ENCODE measurements around the gene GPC6.

GPC6 gene

GRCh38 chr13:94248454-94249228, 1022.0 kb downstream of the GPC6 start:
- no peaks in the 10 kb centered on the region for H3K4me1 ChIP-seq (ENCODE audit: control insufficient read depth in 2 of 2, insufficient read depth in 2 of 2, low read length in 2 of 2)
- no peaks in the 10 kb centered on the region for H3K9me3 ChIP-seq (ENCODE audit: control insufficient read depth in 2 of 2, low read length in 2 of 2)
- no peaks in the 10 kb centered on the region for H3K27me3 ChIP-seq (ENCODE audit: control insufficient read depth in 2 of 2, insufficient read depth in 2 of 2, low read length in 2 of 2)
- H3K9ac ChIP-seq (ENCODE audit: low read depth in 1 of 2, low read length in 2 of 2) = no peak overlapping the region
- no peaks in the 10 kb centered on the region for H3K36me3 ChIP-seq (ENCODE audit: control insufficient read depth in 2 of 2, insufficient read depth in 2 of 2, low read length in 2 of 2)
- no peak overlapping the region for H3K27ac ChIP-seq (ENCODE audit: low read depth in 2 of 2, low read length in 2 of 2)
- no peak overlapping the region for H3K4me3 ChIP-seq (ENCODE audit: low read length in 2 of 2)

- Histone ChIP-seq H3K9ac (ENCODE audit: low read depth in 1 of 2, low read length in 2 of 2) (no peak overlapping the region), H3K36me3 (ENCODE audit: control insufficient read depth in 2 of 2, insufficient read depth in 2 of 2, low read length in 2 of 2) (no peaks in the 10 kb centered on the region), H3K27ac (ENCODE audit: low read depth in 2 of 2, low read length in 2 of 2) (no peak overlapping the region), H3K27me3 (ENCODE audit: control insufficient read depth in 2 of 2, insufficient read depth in 2 of 2, low read length in 2 of 2) (no peaks in the 10 kb centered on the region), H3K4me3 (ENCODE audit: low read length in 2 of 2) (no peak overlapping the region), H3K9me3 (ENCODE audit: control insufficient read depth in 2 of 2, low read length in 2 of 2) (no peaks in the 10 kb centered on the region), H3K4me1 (ENCODE audit: control insufficient read depth in 2 of 2, insufficient read depth in 2 of 2, low read length in 2 of 2) (no peaks in the 10 kb centered on the region)
Observed at GRCh38 chr13:94249512-94249911, 1022.9 kb downstream of the GPC6 start.

GRCh38 chr13:94251831-94252608, 1025.4 kb downstream of the GPC6 start:
- Histone ChIP-seq H3K9me3 (ENCODE audit: control insufficient read depth in 2 of 2, low read length in 2 of 2) (no peaks in the 10 kb centered on the region), H3K27me3 (ENCODE audit: control insufficient read depth in 2 of 2, insufficient read depth in 2 of 2, low read length in 2 of 2) (no peaks in the 10 kb centered on the region), H3K36me3 (ENCODE audit: control insufficient read depth in 2 of 2, insufficient read depth in 2 of 2, low read length in 2 of 2) (no peaks in the 10 kb centered on the region), H3K27ac (ENCODE audit: low read depth in 2 of 2, low read length in 2 of 2) (no peak overlapping the region), H3K4me3 (ENCODE audit: low read length in 2 of 2) (no peak overlapping the region), H3K9ac (ENCODE audit: low read depth in 1 of 2, low read length in 2 of 2) (no peak overlapping the region), H3K4me1 (ENCODE audit: control insufficient read depth in 2 of 2, insufficient read depth in 2 of 2, low read length in 2 of 2) (no peaks in the 10 kb centered on the region)

GRCh38 chr13:94254737-94255136, 1028.1 kb downstream of the GPC6 start:
- no peaks in the 10 kb centered on the region for H3K9me3 ChIP-seq (ENCODE audit: control insufficient read depth in 2 of 2, low read length in 2 of 2)
- no peaks in the 10 kb centered on the region for H3K36me3 ChIP-seq (ENCODE audit: control insufficient read depth in 2 of 2, insufficient read depth in 2 of 2, low read length in 2 of 2)
- no peak overlapping the region for H3K9ac ChIP-seq (ENCODE audit: low read depth in 1 of 2, low read length in 2 of 2)
- no peaks in the 10 kb centered on the region for H3K27me3 ChIP-seq (ENCODE audit: control insufficient read depth in 2 of 2, insufficient read depth in 2 of 2, low read length in 2 of 2)
- H3K4me3 ChIP-seq (ENCODE audit: low read length in 2 of 2) = no peak overlapping the region
- H3K4me1 ChIP-seq (ENCODE audit: control insufficient read depth in 2 of 2, insufficient read depth in 2 of 2, low read length in 2 of 2) = no peaks in the 10 kb centered on the region
- H3K27ac ChIP-seq (ENCODE audit: low read depth in 2 of 2, low read length in 2 of 2) = no peak overlapping the region

GRCh38 chr13:94256721-94257120, 1030.1 kb downstream of the GPC6 start:
- Histone ChIP-seq H3K4me1 (ENCODE audit: control insufficient read depth in 2 of 2, insufficient read depth in 2 of 2, low read length in 2 of 2) (no peaks in the 10 kb centered on the region), H3K9ac (ENCODE audit: low read depth in 1 of 2, low read length in 2 of 2) (no peak overlapping the region), H3K36me3 (ENCODE audit: control insufficient read depth in 2 of 2, insufficient read depth in 2 of 2, low read length in 2 of 2) (no peaks in the 10 kb centered on the region), H3K9me3 (ENCODE audit: control insufficient read depth in 2 of 2, low read length in 2 of 2) (no peaks in the 10 kb centered on the region), H3K27me3 (ENCODE audit: control insufficient read depth in 2 of 2, insufficient read depth in 2 of 2, low read length in 2 of 2) (no peaks in the 10 kb centered on the region), H3K4me3 (ENCODE audit: low read length in 2 of 2) (no peak overlapping the region), H3K27ac (ENCODE audit: low read depth in 2 of 2, low read length in 2 of 2) (no peak overlapping the region)

GRCh38 chr13:94259984-94260383, 1033.4 kb downstream of the GPC6 start:
- H3K9me3 ChIP-seq (ENCODE audit: control insufficient read depth in 2 of 2, low read length in 2 of 2) = no peaks in the 10 kb centered on the region
- H3K4me1 ChIP-seq (ENCODE audit: control insufficient read depth in 2 of 2, insufficient read depth in 2 of 2, low read length in 2 of 2) = no peaks in the 10 kb centered on the region
- H3K27me3 ChIP-seq (ENCODE audit: control insufficient read depth in 2 of 2, insufficient read depth in 2 of 2, low read length in 2 of 2) = no peaks in the 10 kb centered on the region
- H3K36me3 ChIP-seq (ENCODE audit: control insufficient read depth in 2 of 2, insufficient read depth in 2 of 2, low read length in 2 of 2) = no peaks in the 10 kb centered on the region
- H3K27ac ChIP-seq (ENCODE audit: low read depth in 2 of 2, low read length in 2 of 2) = no peak overlapping the region
- H3K4me3 ChIP-seq (ENCODE audit: low read length in 2 of 2) = no peak overlapping the region
- no peak overlapping the region for H3K9ac ChIP-seq (ENCODE audit: low read depth in 1 of 2, low read length in 2 of 2)

- Histone ChIP-seq H3K9me3 (ENCODE audit: control insufficient read depth in 2 of 2, low read length in 2 of 2) (no peaks in the 10 kb centered on the region), H3K4me3 (ENCODE audit: low read length in 2 of 2) (no peak overlapping the region), H3K27ac (ENCODE audit: low read depth in 2 of 2, low read length in 2 of 2) (no peak overlapping the region), H3K9ac (ENCODE audit: low read depth in 1 of 2, low read length in 2 of 2) (no peak overlapping the region), H3K4me1 (ENCODE audit: control insufficient read depth in 2 of 2, insufficient read depth in 2 of 2, low read length in 2 of 2) (no peaks in the 10 kb centered on the region), H3K27me3 (ENCODE audit: control insufficient read depth in 2 of 2, insufficient read depth in 2 of 2, low read length in 2 of 2) (no peaks in the 10 kb centered on the region), H3K36me3 (ENCODE audit: control insufficient read depth in 2 of 2, insufficient read depth in 2 of 2, low read length in 2 of 2) (no peaks in the 10 kb centered on the region)
Observed at GRCh38 chr13:94261163-94261562, 1034.6 kb downstream of the GPC6 start.

- no peak overlapping the region for H3K27ac ChIP-seq (ENCODE audit: low read depth in 2 of 2, low read length in 2 of 2)
- no peaks in the 10 kb centered on the region for H3K9me3 ChIP-seq (ENCODE audit: control insufficient read depth in 2 of 2, low read length in 2 of 2)
- no peaks in the 10 kb centered on the region for H3K4me1 ChIP-seq (ENCODE audit: control insufficient read depth in 2 of 2, insufficient read depth in 2 of 2, low read length in 2 of 2)
- no peaks in the 10 kb centered on the region for H3K27me3 ChIP-seq (ENCODE audit: control insufficient read depth in 2 of 2, insufficient read depth in 2 of 2, low read length in 2 of 2)
- H3K9ac ChIP-seq (ENCODE audit: low read depth in 1 of 2, low read length in 2 of 2) = no peak overlapping the region
- H3K4me3 ChIP-seq (ENCODE audit: low read length in 2 of 2) = no peak overlapping the region
- no peaks in the 10 kb centered on the region for H3K36me3 ChIP-seq (ENCODE audit: control insufficient read depth in 2 of 2, insufficient read depth in 2 of 2, low read length in 2 of 2)
Observed at GRCh38 chr13:94263038-94263437, 1036.4 kb downstream of the GPC6 start.

GRCh38 chr13:94267581-94268366, 1041.2 kb downstream of the GPC6 start:
- Histone ChIP-seq H3K27ac (ENCODE audit: low read depth in 2 of 2, low read length in 2 of 2) (no peak overlapping the region), H3K9ac (ENCODE audit: low read depth in 1 of 2, low read length in 2 of 2) (no peak overlapping the region), H3K9me3 (ENCODE audit: control insufficient read depth in 2 of 2, low read length in 2 of 2) (no peaks in the 10 kb centered on the region), H3K36me3 (ENCODE audit: control insufficient read depth in 2 of 2, insufficient read depth in 2 of 2, low read length in 2 of 2) (no peaks in the 10 kb centered on the region), H3K4me1 (ENCODE audit: control insufficient read depth in 2 of 2, insufficient read depth in 2 of 2, low read length in 2 of 2) (no peaks in the 10 kb centered on the region), H3K27me3 (ENCODE audit: control insufficient read depth in 2 of 2, insufficient read depth in 2 of 2, low read length in 2 of 2) (no peaks in the 10 kb centered on the region), H3K4me3 (ENCODE audit: low read length in 2 of 2) (no peak overlapping the region)

- H3K27me3 ChIP-seq (ENCODE audit: control insufficient read depth in 2 of 2, insufficient read depth in 2 of 2, low read length in 2 of 2) = no peaks in the 10 kb centered on the region
- H3K36me3 ChIP-seq (ENCODE audit: control insufficient read depth in 2 of 2, insufficient read depth in 2 of 2, low read length in 2 of 2) = no peaks in the 10 kb centered on the region
- no peak overlapping the region for H3K27ac ChIP-seq (ENCODE audit: low read depth in 2 of 2, low read length in 2 of 2)
- no peak overlapping the region for H3K9ac ChIP-seq (ENCODE audit: low read depth in 1 of 2, low read length in 2 of 2)
- H3K4me3 ChIP-seq (ENCODE audit: low read length in 2 of 2) = no peak overlapping the region
- no peaks in the 10 kb centered on the region for H3K4me1 ChIP-seq (ENCODE audit: control insufficient read depth in 2 of 2, insufficient read depth in 2 of 2, low read length in 2 of 2)
- H3K9me3 ChIP-seq (ENCODE audit: control insufficient read depth in 2 of 2, low read length in 2 of 2) = no peaks in the 10 kb centered on the region
Observed at GRCh38 chr13:94268661-94269060, 1042.1 kb downstream of the GPC6 start.
